ENCODE results near the gene GBX2. TPM values are rescaled to one million over a fixed set of nuclear protein-coding genes. Genes with fewer than 3 reads are reported as not detected.

GBX2 gene
- total and polyA plus RNA-seq, 2 of the 13 experiments (the other 11 are each of a cell fraction or from before 2014, with no cell fraction given): not detected

DNA sequence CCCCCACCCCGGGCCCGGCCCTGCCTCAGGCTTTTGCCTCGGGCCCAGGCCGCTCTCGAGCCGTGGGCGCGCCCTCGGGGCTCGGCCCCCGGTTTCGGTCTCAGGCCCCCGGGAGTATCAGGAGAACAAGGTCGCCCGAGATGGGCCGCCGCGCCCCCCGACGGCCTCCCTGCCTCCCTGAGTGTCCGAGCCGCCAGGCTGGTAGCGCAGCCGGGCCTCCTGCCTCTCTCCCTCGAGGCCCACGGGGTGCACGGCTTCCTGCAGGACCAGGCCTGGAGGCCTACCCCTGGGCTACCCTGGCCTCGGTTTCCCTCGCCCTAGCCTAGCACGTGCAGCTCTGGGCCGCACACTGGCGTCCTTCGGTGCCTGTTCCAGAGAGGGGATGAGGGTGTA, 8.4 kb downstream of the GBX2 start (continued):
- TF ChIP-seq, protein P1, sequence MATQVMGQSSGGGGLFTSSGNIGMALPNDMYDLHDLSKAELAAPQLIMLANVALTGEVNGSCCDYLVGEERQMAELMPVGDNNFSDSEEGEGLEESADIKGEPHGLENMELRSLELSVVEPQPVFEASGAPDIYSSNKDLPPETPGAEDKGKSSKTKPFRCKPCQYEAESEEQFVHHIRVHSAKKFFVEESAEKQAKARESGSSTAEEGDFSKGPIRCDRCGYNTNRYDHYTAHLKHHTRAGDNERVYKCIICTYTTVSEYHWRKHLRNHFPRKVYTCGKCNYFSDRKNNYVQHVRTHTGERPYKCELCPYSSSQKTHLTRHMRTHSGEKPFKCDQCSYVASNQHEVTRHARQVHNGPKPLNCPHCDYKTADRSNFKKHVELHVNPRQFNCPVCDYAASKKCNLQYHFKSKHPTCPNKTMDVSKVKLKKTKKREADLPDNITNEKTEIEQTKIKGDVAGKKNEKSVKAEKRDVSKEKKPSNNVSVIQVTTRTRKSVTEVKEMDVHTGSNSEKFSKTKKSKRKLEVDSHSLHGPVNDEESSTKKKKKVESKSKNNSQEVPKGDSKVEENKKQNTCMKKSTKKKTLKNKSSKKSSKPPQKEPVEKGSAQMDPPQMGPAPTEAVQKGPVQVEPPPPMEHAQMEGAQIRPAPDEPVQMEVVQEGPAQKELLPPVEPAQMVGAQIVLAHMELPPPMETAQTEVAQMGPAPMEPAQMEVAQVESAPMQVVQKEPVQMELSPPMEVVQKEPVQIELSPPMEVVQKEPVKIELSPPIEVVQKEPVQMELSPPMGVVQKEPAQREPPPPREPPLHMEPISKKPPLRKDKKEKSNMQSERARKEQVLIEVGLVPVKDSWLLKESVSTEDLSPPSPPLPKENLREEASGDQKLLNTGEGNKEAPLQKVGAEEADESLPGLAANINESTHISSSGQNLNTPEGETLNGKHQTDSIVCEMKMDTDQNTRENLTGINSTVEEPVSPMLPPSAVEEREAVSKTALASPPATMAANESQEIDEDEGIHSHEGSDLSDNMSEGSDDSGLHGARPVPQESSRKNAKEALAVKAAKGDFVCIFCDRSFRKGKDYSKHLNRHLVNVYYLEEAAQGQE (IDR thresholded peaks at IDR 0.05; ENCODE audit: borderline replicate concordance in 1 of 2, low read depth in 1 of 2, low read length in 2 of 2): no peak
- TF ChIP-seq, protein P2, sequence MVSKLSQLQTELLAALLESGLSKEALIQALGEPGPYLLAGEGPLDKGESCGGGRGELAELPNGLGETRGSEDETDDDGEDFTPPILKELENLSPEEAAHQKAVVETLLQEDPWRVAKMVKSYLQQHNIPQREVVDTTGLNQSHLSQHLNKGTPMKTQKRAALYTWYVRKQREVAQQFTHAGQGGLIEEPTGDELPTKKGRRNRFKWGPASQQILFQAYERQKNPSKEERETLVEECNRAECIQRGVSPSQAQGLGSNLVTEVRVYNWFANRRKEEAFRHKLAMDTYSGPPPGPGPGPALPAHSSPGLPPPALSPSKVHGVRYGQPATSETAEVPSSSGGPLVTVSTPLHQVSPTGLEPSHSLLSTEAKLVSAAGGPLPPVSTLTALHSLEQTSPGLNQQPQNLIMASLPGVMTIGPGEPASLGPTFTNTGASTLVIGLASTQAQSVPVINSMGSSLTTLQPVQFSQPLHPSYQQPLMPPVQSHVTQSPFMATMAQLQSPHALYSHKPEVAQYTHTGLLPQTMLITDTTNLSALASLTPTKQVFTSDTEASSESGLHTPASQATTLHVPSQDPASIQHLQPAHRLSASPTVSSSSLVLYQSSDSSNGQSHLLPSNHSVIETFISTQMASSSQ (IDR thresholded peaks at IDR 0.05; ENCODE audit: low read depth): no peak
- TF ChIP-seq, protein P2 (CRISPR knock-in tag; IDR thresholded peaks at IDR 0.05; ENCODE audit: borderline replicate concordance): no peak
- TF ChIP-seq YY1 (IDR thresholded peaks at IDR 0.05; ENCODE audit: insufficient read depth, insufficient replicate concordance, low read depth, low read length): no peak
- TF ChIP-seq, protein P3, sequence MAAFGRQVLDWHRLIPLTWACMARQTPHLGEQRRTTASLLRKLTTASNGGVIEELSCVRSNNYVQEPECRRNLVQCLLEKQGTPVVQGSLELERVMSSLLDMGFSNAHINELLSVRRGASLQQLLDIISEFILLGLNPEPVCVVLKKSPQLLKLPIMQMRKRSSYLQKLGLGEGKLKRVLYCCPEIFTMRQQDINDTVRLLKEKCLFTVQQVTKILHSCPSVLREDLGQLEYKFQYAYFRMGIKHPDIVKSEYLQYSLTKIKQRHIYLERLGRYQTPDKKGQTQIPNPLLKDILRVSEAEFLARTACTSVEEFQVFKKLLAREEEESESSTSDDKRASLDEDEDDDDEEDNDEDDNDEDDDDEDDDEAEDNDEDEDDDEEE (CRISPR knock-in tag; IDR thresholded peaks at IDR 0.05): no peak
